HepG2 (cell line): ENCODE data around the gene SYNJ2. TPM values are rescaled to one million over a fixed set of nuclear protein-coding genes. Genes with fewer than 3 reads are reported as not detected.

Experiments
- CBX1 ChIP-seq: IDR thresholded peaks from one replicate; pipeline ENCODE4 v1.6.1; 2016; ENCODE audit warnings: antibody characterized with exemption, low read depth
- DNMT1 ChIP-seq: sonication (generic); formaldehyde crosslinking; IDR thresholded peaks from 2 replicates; pipeline ENCODE4 v1.5.1; 2020; ENCODE audit warnings: mild to moderate bottlenecking, missing genetic modification reagents
- EEA1 ChIP-seq: sonication (generic); formaldehyde crosslinking; IDR thresholded peaks from 2 replicates; pipeline ENCODE4 v1.5.1; 2020; ENCODE audit warnings: mild to moderate bottlenecking, missing genetic modification reagents, borderline replicate concordance
- EP300 ChIP-seq, 3 experiments: sonication (generic) in 1 of 3; formaldehyde crosslinking in 1 of 3; IDR thresholded peaks; 2 replicates each; pipeline versions ENCODE4 v1.5.1 to v1.6.1; 2011 to 2020; ENCODE audit warnings: low read depth in 2 of 3, low read length in 2 of 3, borderline replicate concordance in 1 of 3, improper control_type of control experiment in 1 of 3, mild to moderate bottlenecking in 1 of 3, missing genetic modification reagents in 1 of 3, moderate library complexity in 1 of 3
- HDAC6 ChIP-seq: fragments of 200-600 bp; sonication (generic); IDR thresholded peaks from 2 replicates; pipeline ENCODE4 v1.7.0; 2017; ENCODE audit warnings: mild to moderate bottlenecking, antibody characterized with exemption, low read length, low read depth
- KAT2B ChIP-seq: fragments of 150-350 bp; IDR thresholded peaks from 2 replicates; pipeline ENCODE4 v1.6.1; 2014; ENCODE audit warnings: low read depth, low read length, borderline replicate concordance
- NFRKB ChIP-seq: fragments of 450-650 bp; IDR thresholded peaks from 2 replicates; pipeline ENCODE4 v1.6.1; 2017
- SALL2 ChIP-seq: sonication (generic); formaldehyde crosslinking; IDR thresholded peaks from 2 replicates; pipeline ENCODE4 v1.8.1; 2023; ENCODE audit warnings: mild to moderate bottlenecking, missing genetic modification reagents, inconsistent platforms
- SMC3 ChIP-seq: IDR thresholded peaks from 2 replicates; pipeline ENCODE4 v1.6.1; 2011; ENCODE audit warnings: low read length, improper control_type of control experiment
- ZNF232 ChIP-seq: sonication (generic); formaldehyde crosslinking; IDR thresholded peaks from 2 replicates; pipeline ENCODE4 v1.4.0; 2020; ENCODE audit warnings: missing genetic modification reagents, borderline replicate concordance
- ZNF747 ChIP-seq: sonication (generic); formaldehyde crosslinking; IDR thresholded peaks from 2 replicates; pipeline ENCODE4 v1.8.1; 2023; ENCODE audit warnings: missing genetic modification reagents, mild to moderate bottlenecking, borderline replicate concordance
- ZSCAN22 ChIP-seq: sonication (generic); formaldehyde crosslinking; IDR thresholded peaks from 2 replicates; pipeline ENCODE4 v1.4.0; 2020; ENCODE audit warnings: mild to moderate bottlenecking, missing genetic modification reagents
- ZSCAN30 ChIP-seq: sonication (generic); formaldehyde crosslinking; IDR thresholded peaks from 2 replicates; pipeline ENCODE4 v1.5.0; 2020; ENCODE audit warnings: mild to moderate bottlenecking, missing genetic modification reagents
- polyA plus RNA-seq, 8 experiments: library from polyadenylated mRNA; depleted of rRNA in 3 of 8; stranded (reverse) in 7 of 8; unstranded in 1 of 8; fragments of >200 nt; fragmentation: Illumina TruSeq in 4 of 8; extraction: Trizol in 4 of 8; gene quantifications; 2 replicates each; pipeline versions ENCODE4 v1.2.1 to v1.2.3, GENCODE V29; 2011 to 2016; ENCODE audit warnings: low read depth in 4 of 8, missing spikeins in 1 of 8, mixed read lengths in 1 of 8; ENCODE audit not compliant: insufficient read depth in 1 of 8
- total RNA-seq, 5 experiments: library from RNA; depleted of rRNA; stranded (reverse); fragments of >200 nt; fragmentation: Illumina TruSeq; extraction: Trizol; gene quantifications; 2 replicates each; pipeline ENCODE4 v1.2.3, GENCODE V29; 2016; ENCODE audit warnings: low read depth in 1 of 5
- TF ChIP-seq, protein P1 (sequence below): sonication (generic); formaldehyde crosslinking; IDR thresholded peaks from 2 replicates; pipeline ENCODE4 v1.4.0; 2020; ENCODE audit warnings: missing genetic modification reagents, borderline replicate concordance
- TF ChIP-seq, protein P2 (sequence below): sonication (generic); formaldehyde crosslinking; IDR thresholded peaks from 2 replicates; pipeline ENCODE4 v1.9.0; 2021; ENCODE audit warnings: missing genetic modification reagents, mild to moderate bottlenecking, borderline replicate concordance
- TF ChIP-seq, protein P3 (sequence below): sonication (generic); formaldehyde crosslinking; IDR thresholded peaks from 2 replicates; pipeline ENCODE4 v1.5.1; 2020; ENCODE audit warnings: mild to moderate bottlenecking, missing genetic modification reagents, borderline replicate concordance
- TF ChIP-seq, protein P4 (sequence below): sonication (generic); formaldehyde crosslinking; IDR thresholded peaks from 2 replicates; pipeline ENCODE4 v1.8.0; 2022; ENCODE audit warnings: missing genetic modification reagents, mild to moderate bottlenecking, borderline replicate concordance
- TF ChIP-seq, protein P5 (sequence below), 2 experiments: sonication (generic) in 1 of 2; formaldehyde crosslinking in 1 of 2; IDR thresholded peaks; 2 replicates each; pipeline versions ENCODE4 v1.5.1 to v1.6.1; 2011 to 2020; ENCODE audit warnings: borderline replicate concordance in 1 of 2, low read depth in 1 of 2, low read length in 1 of 2, mild to moderate bottlenecking in 1 of 2, missing genetic modification reagents in 1 of 2, moderate library complexity in 1 of 2

Gene SYNJ2
- total and polyA plus RNA-seq, 2 of the 13 experiments (the other 11 are each of a cell fraction or from before 2014, with no cell fraction given) = 39.1 to 57.6 TPM

DNA sequence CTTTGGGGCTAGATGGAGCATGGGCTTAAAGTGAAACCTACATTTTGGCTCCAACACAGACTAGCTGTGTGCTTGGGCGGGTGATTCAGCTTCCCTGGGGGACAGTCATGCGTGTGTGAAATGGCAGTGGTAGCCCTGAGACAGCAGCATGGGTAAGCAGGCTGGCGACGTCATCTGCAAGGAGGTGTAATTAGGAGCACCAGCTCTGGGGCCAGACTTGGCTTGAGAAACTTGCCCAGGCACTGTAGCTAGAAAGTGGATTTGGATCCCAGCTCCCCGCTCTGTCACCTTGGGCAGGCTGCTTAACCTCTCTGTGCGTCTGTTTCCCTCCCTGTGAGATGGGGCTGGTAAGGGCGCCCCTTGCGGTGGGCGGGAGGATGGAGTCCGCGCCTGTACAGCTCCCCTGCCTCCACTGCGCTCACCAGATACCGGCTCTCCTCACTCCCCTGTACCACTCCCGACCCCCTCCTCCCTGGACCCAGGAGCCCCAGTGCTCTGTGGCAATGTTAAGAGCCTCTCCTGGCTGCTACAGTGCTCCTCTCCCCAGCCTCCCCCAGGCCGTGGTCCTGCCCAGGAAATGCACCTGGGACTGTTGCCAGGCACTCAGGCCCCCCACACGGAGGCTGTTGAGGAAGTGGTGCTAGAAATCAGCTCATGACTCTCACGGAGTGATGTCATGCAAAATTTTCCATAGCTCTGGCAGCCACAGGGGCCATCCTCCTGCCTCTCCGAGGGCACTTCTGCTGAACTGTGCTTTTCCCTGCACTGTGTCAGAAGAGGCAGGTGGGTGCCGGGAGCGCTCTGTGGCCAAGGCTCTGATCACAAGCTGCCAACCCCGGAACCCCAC, 44.6 kb downstream of the SYNJ2 start (continued):
- TF ChIP-seq, protein P1, sequence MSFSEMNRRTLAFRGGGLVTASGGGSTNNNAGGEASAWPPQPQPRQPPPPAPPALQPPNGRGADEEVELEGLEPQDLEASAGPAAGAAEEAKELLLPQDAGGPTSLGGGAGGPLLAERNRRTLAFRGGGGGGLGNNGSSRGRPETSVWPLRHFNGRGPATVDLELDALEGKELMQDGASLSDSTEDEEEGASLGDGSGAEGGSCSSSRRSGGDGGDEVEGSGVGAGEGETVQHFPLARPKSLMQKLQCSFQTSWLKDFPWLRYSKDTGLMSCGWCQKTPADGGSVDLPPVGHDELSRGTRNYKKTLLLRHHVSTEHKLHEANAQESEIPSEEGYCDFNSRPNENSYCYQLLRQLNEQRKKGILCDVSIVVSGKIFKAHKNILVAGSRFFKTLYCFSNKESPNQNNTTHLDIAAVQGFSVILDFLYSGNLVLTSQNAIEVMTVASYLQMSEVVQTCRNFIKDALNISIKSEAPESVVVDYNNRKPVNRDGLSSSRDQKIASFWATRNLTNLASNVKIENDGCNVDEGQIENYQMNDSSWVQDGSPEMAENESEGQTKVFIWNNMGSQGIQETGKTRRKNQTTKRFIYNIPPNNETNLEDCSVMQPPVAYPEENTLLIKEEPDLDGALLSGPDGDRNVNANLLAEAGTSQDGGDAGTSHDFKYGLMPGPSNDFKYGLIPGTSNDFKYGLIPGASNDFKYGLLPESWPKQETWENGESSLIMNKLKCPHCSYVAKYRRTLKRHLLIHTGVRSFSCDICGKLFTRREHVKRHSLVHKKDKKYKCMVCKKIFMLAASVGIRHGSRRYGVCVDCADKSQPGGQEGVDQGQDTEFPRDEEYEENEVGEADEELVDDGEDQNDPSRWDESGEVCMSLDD = 0 out of 2 replicates have a peak, but pooled peaks have one; percentile 47
- no peak for TF ChIP-seq DNMT1
- no peak for TF ChIP-seq EEA1 (CRISPR knock-in tag)
- TF ChIP-seq EP300 (IDR thresholded peaks at IDR 0.05; ENCODE audit: low read depth in 2 of 2, low read length in 2 of 2) = peak in 1 of 2 experiments; percentile 66; a peak in 1 of 4 replicates
- no peak; the same call in 1 of the 2 replicates for TF ChIP-seq EP300 (CRISPR knock-in tag; IDR thresholded peaks at IDR 0.05; ENCODE audit: borderline replicate concordance)
- no peak for TF ChIP-seq ZNF747 (CRISPR knock-in tag)
- no peak for TF ChIP-seq CBX1
- TF ChIP-seq, protein P2, sequence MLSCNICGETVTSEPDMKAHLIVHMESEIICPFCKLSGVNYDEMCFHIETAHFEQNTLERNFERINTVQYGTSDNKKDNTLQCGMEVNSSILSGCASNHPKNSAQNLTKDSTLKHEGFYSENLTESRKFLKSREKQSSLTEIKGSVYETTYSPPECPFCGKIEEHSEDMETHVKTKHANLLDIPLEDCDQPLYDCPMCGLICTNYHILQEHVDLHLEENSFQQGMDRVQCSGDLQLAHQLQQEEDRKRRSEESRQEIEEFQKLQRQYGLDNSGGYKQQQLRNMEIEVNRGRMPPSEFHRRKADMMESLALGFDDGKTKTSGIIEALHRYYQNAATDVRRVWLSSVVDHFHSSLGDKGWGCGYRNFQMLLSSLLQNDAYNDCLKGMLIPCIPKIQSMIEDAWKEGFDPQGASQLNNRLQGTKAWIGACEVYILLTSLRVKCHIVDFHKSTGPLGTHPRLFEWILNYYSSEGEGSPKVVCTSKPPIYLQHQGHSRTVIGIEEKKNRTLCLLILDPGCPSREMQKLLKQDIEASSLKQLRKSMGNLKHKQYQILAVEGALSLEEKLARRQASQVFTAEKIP (CRISPR knock-in tag) = no peak
- no peak for TF ChIP-seq HDAC6
- 0 out of 2 replicates have a peak, but pooled peaks have one; percentile 26 for TF ChIP-seq ZNF232 (CRISPR knock-in tag)
- no peak for TF ChIP-seq KAT2B
- peak; percentile 72; the same call in 1 of the 2 replicates for TF ChIP-seq SALL2 (CRISPR knock-in tag)
- TF ChIP-seq, protein P3, sequence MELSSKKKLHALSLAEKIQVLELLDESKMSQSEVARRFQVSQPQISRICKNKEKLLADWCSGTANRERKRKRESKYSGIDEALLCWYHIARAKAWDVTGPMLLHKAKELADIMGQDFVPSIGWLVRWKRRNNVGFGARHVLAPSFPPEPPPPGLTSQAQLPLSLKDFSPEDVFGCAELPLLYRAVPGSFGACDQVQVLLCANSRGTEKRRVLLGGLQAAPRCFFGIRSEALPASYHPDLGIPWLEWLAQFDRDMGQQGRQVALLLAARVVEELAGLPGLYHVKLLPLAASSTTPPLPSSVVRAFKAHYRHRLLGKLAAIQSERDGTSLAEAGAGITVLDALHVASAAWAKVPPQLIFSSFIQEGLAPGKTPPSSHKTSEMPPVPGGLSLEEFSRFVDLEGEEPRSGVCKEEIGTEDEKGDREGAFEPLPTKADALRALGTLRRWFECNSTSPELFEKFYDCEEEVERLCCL (CRISPR knock-in tag) = no peak
- TF ChIP-seq, protein P4, sequence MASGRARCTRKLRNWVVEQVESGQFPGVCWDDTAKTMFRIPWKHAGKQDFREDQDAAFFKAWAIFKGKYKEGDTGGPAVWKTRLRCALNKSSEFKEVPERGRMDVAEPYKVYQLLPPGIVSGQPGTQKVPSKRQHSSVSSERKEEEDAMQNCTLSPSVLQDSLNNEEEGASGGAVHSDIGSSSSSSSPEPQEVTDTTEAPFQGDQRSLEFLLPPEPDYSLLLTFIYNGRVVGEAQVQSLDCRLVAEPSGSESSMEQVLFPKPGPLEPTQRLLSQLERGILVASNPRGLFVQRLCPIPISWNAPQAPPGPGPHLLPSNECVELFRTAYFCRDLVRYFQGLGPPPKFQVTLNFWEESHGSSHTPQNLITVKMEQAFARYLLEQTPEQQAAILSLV (CRISPR knock-in tag) = peak; percentile 90
- TF ChIP-seq NFRKB = no peak
- TF ChIP-seq ZSCAN30 (CRISPR knock-in tag) = no peak
- TF ChIP-seq SMC3 = no peak
- no peak for TF ChIP-seq ZSCAN22
- TF ChIP-seq, protein P5, sequence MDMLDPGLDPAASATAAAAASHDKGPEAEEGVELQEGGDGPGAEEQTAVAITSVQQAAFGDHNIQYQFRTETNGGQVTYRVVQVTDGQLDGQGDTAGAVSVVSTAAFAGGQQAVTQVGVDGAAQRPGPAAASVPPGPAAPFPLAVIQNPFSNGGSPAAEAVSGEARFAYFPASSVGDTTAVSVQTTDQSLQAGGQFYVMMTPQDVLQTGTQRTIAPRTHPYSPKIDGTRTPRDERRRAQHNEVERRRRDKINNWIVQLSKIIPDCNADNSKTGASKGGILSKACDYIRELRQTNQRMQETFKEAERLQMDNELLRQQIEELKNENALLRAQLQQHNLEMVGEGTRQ (IDR thresholded peaks at IDR 0.05; ENCODE audit: low read depth, low read length) = no peak
- TF ChIP-seq, protein P5 (CRISPR knock-in tag; IDR thresholded peaks at IDR 0.05; ENCODE audit: borderline replicate concordance) = no peak
